CD8-positive, alpha-beta memory T cell (primary cell): Measurements from ENCODE around the gene ACSL1. TPM values are rescaled to one million over a fixed set of nuclear protein-coding genes. Genes with fewer than 3 reads are reported as not detected.
A peak's percentile ranks its signal among the peaks of the same experiment; 100 is the strongest.

Experiments used
- CTCF ChIA-PET: fragments of 350-600 bp; sonication (Branson Sonifier 250); formaldehyde crosslinking; loops from one replicate; lab custom pipeline; 2021; ENCODE audit warnings: antibody characterized with exemption; lab: Charles Lee
- POLR2A ChIA-PET: fragments of 350-600 bp; sonication (Branson Sonifier 250); formaldehyde crosslinking; loops from one replicate; lab custom pipeline; 2021; ENCODE audit warnings: antibody characterized with exemption; lab: Charles Lee
- DNase-seq, 5 donors: peaks; one replicate each; pipeline versions ENCODE4 v3.0.0 to v3.0.0-alpha.2; 2020 to 2022; ENCODE audit warnings: mixed read lengths in 1 of 5
- H3K27ac ChIP-seq: one replicate; pipeline ENCODE4 v1.7.0; 2013; ENCODE audit warnings: low read depth, mild to moderate bottlenecking, low read length, moderate library complexity
- H3K27me3 ChIP-seq: 2 replicates; pipeline ENCODE4 v1.7.0; 2013; ENCODE audit warnings: low read length, mild to moderate bottlenecking; ENCODE audit not compliant: insufficient read depth, poor library complexity, severe bottlenecking
- H3K36me3 ChIP-seq: 2 replicates; pipeline ENCODE4 v1.7.0; 2013; ENCODE audit warnings: mild to moderate bottlenecking, low read length, moderate library complexity; ENCODE audit not compliant: insufficient read depth
- H3K4me1 ChIP-seq: 2 replicates; pipeline ENCODE4 v1.7.0; 2013; ENCODE audit warnings: mild to moderate bottlenecking, low read length, moderate library complexity; ENCODE audit not compliant: insufficient read depth
- H3K4me3 ChIP-seq: 2 replicates; pipeline ENCODE4 v1.7.0; 2013; ENCODE audit warnings: mild to moderate bottlenecking, low read length
- H3K9me3 ChIP-seq: 2 replicates; pipeline ENCODE4 v1.7.0; 2013; ENCODE audit warnings: mild to moderate bottlenecking, low read length
- H3K27ac Mint-ChIP-seq, 8 donors: one replicate each; pipeline ENCODE4 v1.8.0; 2020 to 2021; ENCODE audit warnings: mixed read lengths in 8 of 8, mild to moderate bottlenecking in 6 of 8, inconsistent platforms in 3 of 8, moderate library complexity in 3 of 8
- H3K27me3 Mint-ChIP-seq, 2 donors: one replicate each; pipeline ENCODE4 v1.8.0; 2020 to 2021; ENCODE audit warnings: mixed read lengths in 2 of 2, mild to moderate bottlenecking in 1 of 2, moderate library complexity in 1 of 2
- H3K36me3 Mint-ChIP-seq, 3 donors: one replicate each; pipeline ENCODE4 v1.8.0; 2020 to 2021; ENCODE audit warnings: mixed read lengths in 3 of 3, inconsistent platforms in 1 of 3, mild to moderate bottlenecking in 1 of 3
- H3K4me1 Mint-ChIP-seq, 3 donors: one replicate each; pipeline ENCODE4 v1.8.0; 2020 to 2021; ENCODE audit warnings: mixed read lengths in 3 of 3, inconsistent platforms in 1 of 3, mild to moderate bottlenecking in 1 of 3
- H3K4me3 Mint-ChIP-seq, 7 donors: one replicate each; pipeline ENCODE4 v1.8.0; 2020 to 2021; ENCODE audit warnings: mixed read lengths in 7 of 7, mild to moderate bottlenecking in 6 of 7, moderate library complexity in 4 of 7, inconsistent platforms in 2 of 7
- H3K9me3 Mint-ChIP-seq, 5 donors: one replicate each; pipeline ENCODE4 v1.8.0; 2020 to 2022; ENCODE audit warnings: mixed read lengths in 5 of 5, mild to moderate bottlenecking in 3 of 5, moderate library complexity in 2 of 5, inconsistent platforms in 1 of 5
- polyA plus RNA-seq: library from polyadenylated mRNA; unstranded; fragments of 300-500 nt; fragmentation: Illumina TruSeq; gene quantifications from one replicate; pipeline ENCODE4 v1.2.3, GENCODE V29; 2021
- total RNA-seq, 2 experiments: library from RNA; stranded (reverse); gene quantifications; one replicate each; pipeline ENCODE4 v1.2.3, GENCODE V29; 2021

Gene ACSL1
- total and polyA plus RNA-seq, 3 experiments from 2014 or later, result 7.5 to 25.4 (median 23.5) TPM

DNA sequence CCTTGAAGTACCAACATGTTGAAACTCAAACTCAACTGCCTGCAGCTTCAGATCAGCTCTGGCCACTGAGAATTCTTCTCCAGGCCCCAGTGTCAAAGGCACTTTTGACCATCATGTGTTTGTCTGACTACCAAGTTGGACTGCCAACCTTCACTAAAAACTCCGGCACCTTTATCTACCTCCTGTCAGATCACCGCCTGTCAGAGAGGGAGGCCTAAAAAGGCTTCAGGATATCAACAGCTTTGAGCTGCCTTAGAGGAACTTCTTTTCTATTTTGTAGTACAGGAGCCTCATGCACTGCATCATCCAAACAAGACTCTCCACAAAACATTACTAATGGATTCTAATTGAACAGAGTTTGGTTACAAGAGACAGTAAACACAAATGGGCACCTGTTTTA is 2.8 kb downstream of the ACSL1 start:
- Mint-ChIP-seq H3K9me3 (no peaks in the 10 kb centered on the region), H3K27me3 (no peaks in the 10 kb centered on the region), H3K27ac (peak overlapping the region in 2 of 8 donors; percentile 37 to 90), H3K4me1 (peaks cover 31 to 50% (median 50%) of the 10 kb centered on the region in 3 donors), H3K36me3 (peaks cover 0 to 6% (median 0%) of the 10 kb centered on the region in 3 donors), H3K4me3 (peak overlapping the region in 2 of 7 donors; percentile 24 to 36)
- Histone ChIP-seq H3K27me3 (no peaks in the 10 kb centered on the region), H3K36me3 (no peaks in the 10 kb centered on the region), H3K9me3 (no peaks in the 10 kb centered on the region), H3K27ac (no peak overlapping the region), H3K4me1 (peaks cover 21% of the 10 kb centered on the region), H3K4me3 (no peak overlapping the region)
- no peak for DNase-seq
- POLR2A ChIA-PET, result no interaction called here
- CTCF ChIA-PET, result no interaction called here

DNA sequence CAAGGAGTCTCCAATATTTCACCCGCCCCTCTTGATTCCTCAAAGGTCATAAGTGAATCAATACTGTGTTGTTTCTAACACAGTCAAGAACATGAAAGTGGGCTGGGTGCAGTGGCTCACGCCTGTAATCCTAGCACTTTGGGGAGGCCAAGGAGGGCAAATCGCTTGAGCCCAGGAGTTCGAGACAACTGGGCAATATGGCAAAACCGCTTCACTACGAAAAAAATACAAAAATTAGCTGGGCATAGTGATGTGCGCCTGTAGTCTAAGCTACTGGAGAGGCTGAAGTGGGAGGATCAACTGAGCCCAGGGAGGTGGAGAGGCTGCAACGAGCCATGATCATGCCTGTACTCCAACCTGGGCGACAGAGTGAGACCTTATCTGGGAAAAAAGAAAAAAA is 3.4 kb downstream of the ACSL1 start:
- ChIA-PET POLR2A (no interaction called here), CTCF (interaction anchor here (1.1 kb wide), 1 partner anchor 88 kb away, joined by 3 read pairs; the partner anchor contains the start of gene CENPU)
- Histone ChIP-seq H3K9me3 (no peaks in the 10 kb centered on the region), H3K4me3 (no peak overlapping the region), H3K36me3 (no peaks in the 10 kb centered on the region), H3K27ac (no peak overlapping the region), H3K27me3 (no peaks in the 10 kb centered on the region), H3K4me1 (peaks cover 24% of the 10 kb centered on the region)
- Mint-ChIP-seq H3K27ac (peak overlapping the region in 3 of 8 donors; percentile 8 to 71 (median 17)), H3K9me3 (no peaks in the 10 kb centered on the region), H3K4me1 (peaks cover 29 to 50% (median 49%) of the 10 kb centered on the region in 3 donors), H3K4me3 (no peak overlapping the region), H3K36me3 (peaks cover 0 to 6% (median 0%) of the 10 kb centered on the region in 3 donors), H3K27me3 (no peaks in the 10 kb centered on the region)
- no peak for DNase-seq

DNA sequence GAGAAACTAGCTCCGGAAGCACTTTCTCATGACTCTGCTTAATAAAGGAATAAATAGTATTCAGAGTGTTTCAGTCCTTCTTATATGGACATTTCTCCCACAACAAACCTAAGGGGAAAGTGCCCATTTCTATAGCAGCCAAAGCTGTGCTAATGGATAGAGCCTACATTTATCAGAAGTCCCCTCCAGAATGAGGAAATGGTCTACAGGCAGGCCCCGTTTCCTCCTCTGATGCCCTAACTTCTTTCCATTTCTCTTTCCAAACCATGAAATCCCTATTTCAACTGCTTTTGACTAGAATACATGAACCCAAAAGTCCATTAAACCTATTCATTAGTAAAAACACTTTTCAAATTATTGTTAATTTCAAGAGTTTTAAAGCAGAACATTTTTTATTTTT is 4.5 kb downstream of the ACSL1 start:
- Mint-ChIP-seq H3K4me3 (no peak overlapping the region), H3K36me3 (peaks cover 0 to 1% (median 0%) of the 10 kb centered on the region in 3 donors), H3K27me3 (no peaks in the 10 kb centered on the region), H3K27ac (peak overlapping the region in 1 of 8 donors; percentile 22), H3K4me1 (peaks cover 22 to 53% (median 44%) of the 10 kb centered on the region in 3 donors), H3K9me3 (no peaks in the 10 kb centered on the region)
- no peaks in the 10 kb centered on the region for H3K27me3 ChIP-seq
- ChIA-PET POLR2A (no interaction called here), CTCF (no interaction called here)
- H3K9me3 ChIP-seq, result no peaks in the 10 kb centered on the region
- H3K36me3 ChIP-seq, result no peaks in the 10 kb centered on the region
- DNase-seq, result no peak
- no peak overlapping the region for H3K4me3 ChIP-seq
- H3K4me1 ChIP-seq, result peaks cover 18% of the 10 kb centered on the region
- H3K27ac ChIP-seq, result no peak overlapping the region

DNA sequence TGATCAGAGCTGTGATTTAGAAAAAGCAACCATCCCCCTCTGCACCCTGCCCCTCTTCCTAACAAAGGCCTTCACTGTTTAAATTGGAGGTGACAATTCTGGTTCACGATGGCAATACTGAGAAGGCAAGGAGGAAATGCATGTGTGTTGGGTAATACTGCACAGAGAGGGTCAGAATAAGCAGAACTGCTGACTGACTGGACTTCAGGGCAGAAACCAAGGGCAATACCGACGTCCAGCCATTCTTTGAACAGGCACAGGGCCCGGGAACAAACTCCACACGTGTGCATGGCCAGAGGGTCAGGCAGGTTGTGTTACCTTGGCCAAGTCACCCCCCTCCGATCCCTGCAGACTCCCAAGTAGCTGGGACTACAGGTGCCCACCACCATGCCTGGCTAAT is 6.0 kb downstream of the ACSL1 start:
- H3K4me1 Mint-ChIP-seq, result peaks cover 27 to 63% (median 52%) of the 10 kb centered on the region in 3 donors
- no peaks in the 10 kb centered on the region for H3K27me3 Mint-ChIP-seq
- Histone ChIP-seq H3K27me3 (no peaks in the 10 kb centered on the region), H3K4me1 (peaks cover 14% of the 10 kb centered on the region), H3K27ac (no peak overlapping the region), H3K36me3 (no peaks in the 10 kb centered on the region), H3K9me3 (no peaks in the 10 kb centered on the region), H3K4me3 (no peak overlapping the region)
- H3K4me3 Mint-ChIP-seq, result no peak overlapping the region
- DNase-seq, result no peak
- H3K36me3 Mint-ChIP-seq, result no peaks in the 10 kb centered on the region
- H3K9me3 Mint-ChIP-seq, result no peaks in the 10 kb centered on the region
- ChIA-PET CTCF (no interaction called here), POLR2A (no interaction called here)
- H3K27ac Mint-ChIP-seq, result peak overlapping the region in 1 of 8 donors; percentile 54

DNA sequence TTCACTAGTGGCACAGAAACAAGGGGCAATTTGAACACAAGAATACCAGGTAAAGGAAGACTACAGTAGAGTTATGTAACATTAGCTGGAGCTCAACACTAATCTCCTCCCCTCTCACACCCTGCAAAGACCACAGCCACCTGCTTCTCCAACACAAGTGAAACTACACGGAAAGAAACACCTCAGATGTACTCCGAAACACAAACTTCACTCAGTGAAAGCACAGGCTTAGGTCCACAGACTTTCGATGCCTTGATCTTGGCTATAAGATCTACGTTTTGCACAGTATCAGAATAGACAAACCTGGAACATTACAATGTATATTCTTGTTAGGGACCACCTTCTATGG is 7.6 kb downstream of the ACSL1 start:
- Mint-ChIP-seq H3K27me3 (no peaks in the 10 kb centered on the region), H3K27ac (peak overlapping the region in 3 of 8 donors; percentile 23 to 53 (median 47)), H3K36me3 (no peaks in the 10 kb centered on the region), H3K9me3 (no peaks in the 10 kb centered on the region), H3K4me1 (peaks cover 23 to 51% (median 40%) of the 10 kb centered on the region in 3 donors), H3K4me3 (peak overlapping the region in 2 of 7 donors; percentile 37 to 48)
- ChIA-PET POLR2A (interaction anchor here (0.7 kb wide), 1 partner anchor 392 kb away, joined by 9 read pairs; no protein-coding TSS in a partner anchor), CTCF (no interaction called here)
- Histone ChIP-seq H3K4me1 (peaks cover 8% of the 10 kb centered on the region), H3K27ac (no peak overlapping the region), H3K4me3 (no peak overlapping the region), H3K27me3 (no peaks in the 10 kb centered on the region), H3K36me3 (no peaks in the 10 kb centered on the region), H3K9me3 (no peaks in the 10 kb centered on the region)
- DNase-seq, result no peak

DNA sequence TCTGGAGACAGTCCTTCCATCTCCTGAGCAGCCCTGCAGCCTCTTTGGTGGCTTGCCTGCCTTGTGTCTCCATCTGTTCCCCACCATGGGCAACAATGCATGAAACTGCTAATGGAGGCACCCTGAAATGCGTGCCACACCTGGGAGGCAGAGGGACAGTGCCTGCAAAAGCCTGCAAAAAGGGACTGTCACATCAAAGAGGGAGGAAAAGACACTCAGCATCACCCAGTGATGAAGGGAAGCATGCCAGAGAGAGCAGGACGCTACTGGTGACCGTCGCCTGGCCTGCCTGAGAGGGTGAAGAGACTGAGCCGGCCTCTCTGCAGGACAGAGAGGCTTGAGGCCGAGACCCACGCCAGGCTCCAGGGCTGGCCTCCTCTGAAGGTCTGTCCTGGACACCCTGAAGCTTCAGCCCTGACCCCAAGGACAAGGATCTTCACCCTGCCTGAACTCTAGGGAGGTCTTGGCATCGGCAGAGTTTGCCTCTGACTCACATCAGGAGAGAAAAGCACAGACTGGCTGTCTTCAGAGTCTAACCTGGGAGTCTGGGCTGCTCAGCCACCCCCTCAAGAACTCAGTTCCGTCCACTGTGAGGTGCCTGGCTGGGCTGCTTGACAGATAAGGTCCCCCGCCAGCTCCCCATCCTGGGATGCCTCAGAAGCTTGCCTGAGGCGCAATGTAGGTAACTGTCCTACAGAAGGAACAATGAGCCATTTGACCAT is 8.1 kb downstream of the ACSL1 start:
- Mint-ChIP-seq H3K4me3 (peak overlapping the region in 1 of 7 donors; percentile 48), H3K4me1 (peaks cover 26 to 46% (median 36%) of the 10 kb centered on the region in 3 donors), H3K9me3 (no peaks in the 10 kb centered on the region), H3K27ac (peak overlapping the region in 1 of 8 donors; percentile 23), H3K27me3 (no peaks in the 10 kb centered on the region), H3K36me3 (no peaks in the 10 kb centered on the region)
- Histone ChIP-seq H3K27ac (no peak overlapping the region), H3K36me3 (no peaks in the 10 kb centered on the region), H3K9me3 (no peaks in the 10 kb centered on the region), H3K27me3 (no peaks in the 10 kb centered on the region), H3K4me3 (no peak overlapping the region), H3K4me1 (peaks cover 8% of the 10 kb centered on the region)
- CTCF ChIA-PET, result no interaction called here
- POLR2A ChIA-PET, result no interaction called here
- no peak for DNase-seq

DNA sequence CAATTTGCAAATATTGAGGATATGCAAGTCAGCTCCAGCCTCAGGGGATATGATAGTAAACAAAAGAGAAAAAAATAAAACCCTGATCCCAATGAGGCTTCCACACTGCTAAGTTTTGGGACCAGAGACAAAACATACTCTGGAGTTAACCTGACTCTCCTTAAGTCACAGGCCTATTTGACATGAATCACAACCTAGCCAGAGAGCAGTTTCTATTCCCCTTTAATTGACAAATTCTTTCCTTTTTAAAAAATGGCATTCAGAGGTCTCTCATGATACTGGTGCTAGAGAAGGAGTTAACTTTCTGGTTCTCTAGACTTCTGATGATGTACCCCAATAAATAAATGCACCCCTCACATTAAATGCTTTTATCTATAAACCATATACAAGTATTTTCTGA is 8.8 kb downstream of the ACSL1 start:
- H3K4me3 ChIP-seq, result no peak overlapping the region
- H3K27ac ChIP-seq, result no peak overlapping the region
- ChIA-PET CTCF (no interaction called here), POLR2A (no interaction called here)
- H3K9me3 ChIP-seq, result no peaks in the 10 kb centered on the region
- H3K27me3 ChIP-seq, result no peaks in the 10 kb centered on the region
- H3K27me3 Mint-ChIP-seq, result no peaks in the 10 kb centered on the region
- H3K4me1 ChIP-seq, result peaks cover 8% of the 10 kb centered on the region
- peaks cover 27 to 46% (median 34%) of the 10 kb centered on the region in 3 donors for H3K4me1 Mint-ChIP-seq
- no peak overlapping the region for H3K4me3 Mint-ChIP-seq
- H3K27ac Mint-ChIP-seq, result peak overlapping the region in 2 of 8 donors; percentile 57 to 83
- H3K9me3 Mint-ChIP-seq, result no peaks in the 10 kb centered on the region
- no peaks in the 10 kb centered on the region for H3K36me3 Mint-ChIP-seq
- no peak for DNase-seq
- H3K36me3 ChIP-seq, result no peaks in the 10 kb centered on the region

DNA sequence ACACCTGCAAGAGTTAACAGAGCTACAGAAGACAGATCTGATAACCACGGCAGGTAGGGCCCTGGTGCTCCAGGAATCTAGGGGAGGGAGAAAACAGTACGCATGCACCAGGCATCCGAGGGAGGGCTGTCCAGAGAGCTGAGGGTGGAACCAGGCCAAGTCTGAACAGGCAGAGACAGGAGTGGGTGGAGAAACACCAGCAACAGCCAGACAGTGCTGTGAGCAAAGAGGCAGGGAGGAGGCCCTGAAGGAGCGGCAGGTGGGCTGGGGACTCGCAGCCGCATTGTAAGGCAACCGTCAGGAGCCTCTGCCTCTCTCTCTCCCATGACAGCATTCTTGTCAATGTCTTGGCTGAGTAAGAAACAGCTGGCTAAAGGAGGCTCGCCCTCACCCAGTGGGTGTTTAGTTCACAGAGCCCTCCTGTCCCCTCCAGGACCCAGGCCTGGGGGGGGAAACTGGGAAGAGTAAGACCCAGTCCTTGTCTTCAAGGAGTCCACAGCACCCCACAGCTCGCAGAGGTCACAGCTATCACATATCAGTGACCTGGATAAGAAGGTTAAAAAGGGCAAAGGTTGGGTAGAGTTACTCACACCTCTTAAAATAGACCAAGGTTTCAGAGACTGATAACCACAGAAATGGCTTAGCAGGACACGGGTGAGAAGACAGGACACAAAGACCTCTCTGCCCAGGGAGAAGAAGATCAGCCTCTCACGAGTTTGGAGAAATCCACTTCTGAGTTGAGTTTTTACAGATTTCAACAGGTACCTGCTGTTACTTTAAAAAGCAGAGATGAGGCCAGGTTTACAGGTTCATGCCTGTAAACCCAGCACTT is 10.5 kb downstream of the ACSL1 start:
- H3K27me3 ChIP-seq, result no peaks in the 10 kb centered on the region
- DNase-seq, result no peak
- ChIA-PET CTCF (interaction anchor here (1.3 kb wide), 1 partner anchor 21 kb away, joined by 3 read pairs; no protein-coding TSS in a partner anchor), POLR2A (no interaction called here)
- H3K4me1 ChIP-seq, result peaks cover 8% of the 10 kb centered on the region
- H3K4me3 ChIP-seq, result no peak overlapping the region
- no peaks in the 10 kb centered on the region for H3K36me3 ChIP-seq
- H3K4me3 Mint-ChIP-seq, result peak overlapping the region in 2 of 7 donors; percentile 10 to 59
- H3K36me3 Mint-ChIP-seq, result no peaks in the 10 kb centered on the region
- H3K4me1 Mint-ChIP-seq, result peaks cover 33 to 40% (median 34%) of the 10 kb centered on the region in 3 donors
- peak overlapping the region in 4 of 8 donors; percentile 47 to 96 (median 58) for H3K27ac Mint-ChIP-seq
- no peaks in the 10 kb centered on the region for H3K9me3 ChIP-seq
- H3K27me3 Mint-ChIP-seq, result no peaks in the 10 kb centered on the region
- peak overlapping the region; percentile 9 for H3K27ac ChIP-seq
- no peaks in the 10 kb centered on the region for H3K9me3 Mint-ChIP-seq
